ENCODE data around the gene COLEC12.
A peak's percentile ranks its signal among the peaks of the same experiment; 100 is the strongest.

The COLEC12 gene

GRCh38 chr18:476251-476664, 24.2 kb downstream of the COLEC12 start:
- no peak for DNase-seq
- Histone ChIP-seq H3K27me3 (replicated peaks) (no peaks in the 10 kb centered on the region), H3K27ac (no peak overlapping the region), H3K36me3 (replicated peaks) (no peaks in the 10 kb centered on the region), H3K4me3 (ENCODE audit: low read depth, low read length) (no peak overlapping the region)
- in situ Hi-C loops (cut with HindIII; ENCODE audit: low pct_ligation_motif_present, low sequenced_read_pairs), result no loop called here
- peak; percentile 30 for TF ChIP-seq CTCF (IDR thresholded peaks at IDR 0.05; ENCODE audit: low read depth, low read length, missing control alignments)

GRCh38 chr18:475202-476031, 25.1 kb downstream of the COLEC12 start:
- in situ Hi-C loops (cut with HindIII; ENCODE audit: low pct_ligation_motif_present, low sequenced_read_pairs), result no loop called here
- H3K27me3 ChIP-seq (replicated peaks), result no peaks in the 10 kb centered on the region
- no peak overlapping the region for H3K4me3 ChIP-seq (ENCODE audit: low read depth, low read length)
- TF ChIP-seq CTCF (IDR thresholded peaks at IDR 0.05; ENCODE audit: low read depth, low read length, missing control alignments), result no peak
- H3K27ac ChIP-seq, result no peak overlapping the region
- DNase-seq, result peak; percentile 58
- H3K36me3 ChIP-seq (replicated peaks), result no peaks in the 10 kb centered on the region

- no peak for DNase-seq
- in situ Hi-C loops (cut with HindIII; ENCODE audit: low pct_ligation_motif_present, low sequenced_read_pairs), result no loop called here
- Histone ChIP-seq H3K4me3 (ENCODE audit: low read depth, low read length) (no peak overlapping the region), H3K27me3 (replicated peaks) (no peaks in the 10 kb centered on the region), H3K27ac (no peak overlapping the region), H3K36me3 (replicated peaks) (no peaks in the 10 kb centered on the region)
- no peak for TF ChIP-seq CTCF (IDR thresholded peaks at IDR 0.05; ENCODE audit: low read depth, low read length, missing control alignments)
Observed at GRCh38 chr18:474416-474815, 26.1 kb downstream of the COLEC12 start.

- Histone ChIP-seq H3K36me3 (replicated peaks) (no peaks in the 10 kb centered on the region), H3K4me3 (ENCODE audit: low read depth, low read length) (no peak overlapping the region), H3K27me3 (replicated peaks) (no peaks in the 10 kb centered on the region), H3K27ac (no peak overlapping the region)
- in situ Hi-C loops (cut with HindIII; ENCODE audit: low pct_ligation_motif_present, low sequenced_read_pairs), result no loop called here
- DNase-seq, result no peak
- TF ChIP-seq CTCF (IDR thresholded peaks at IDR 0.05; ENCODE audit: low read depth, low read length, missing control alignments), result no peak
Observed at GRCh38 chr18:473802-474201, 26.7 kb downstream of the COLEC12 start.

- H3K27me3 ChIP-seq (replicated peaks), result no peaks in the 10 kb centered on the region
- no peak for TF ChIP-seq CTCF (IDR thresholded peaks at IDR 0.05; ENCODE audit: low read depth, low read length, missing control alignments)
- no peak overlapping the region for H3K27ac ChIP-seq
- in situ Hi-C loops (cut with HindIII; ENCODE audit: low pct_ligation_motif_present, low sequenced_read_pairs), result no loop called here
- no peaks in the 10 kb centered on the region for H3K36me3 ChIP-seq (replicated peaks)
- no peak for DNase-seq
- no peak overlapping the region for H3K4me3 ChIP-seq (ENCODE audit: low read depth, low read length)
Observed at GRCh38 chr18:471716-472115, 28.8 kb downstream of the COLEC12 start.
